ENCODE results near the gene FSTL4. TPM values are rescaled to one million over a fixed set of nuclear protein-coding genes. Genes with fewer than 3 reads are reported as not detected.

Gene FSTL4
- total and polyA plus RNA-seq, 2 of the 4 experiments (the other 2 are of a cell fraction), result 0.18 TPM; not detected in 1

DNA sequence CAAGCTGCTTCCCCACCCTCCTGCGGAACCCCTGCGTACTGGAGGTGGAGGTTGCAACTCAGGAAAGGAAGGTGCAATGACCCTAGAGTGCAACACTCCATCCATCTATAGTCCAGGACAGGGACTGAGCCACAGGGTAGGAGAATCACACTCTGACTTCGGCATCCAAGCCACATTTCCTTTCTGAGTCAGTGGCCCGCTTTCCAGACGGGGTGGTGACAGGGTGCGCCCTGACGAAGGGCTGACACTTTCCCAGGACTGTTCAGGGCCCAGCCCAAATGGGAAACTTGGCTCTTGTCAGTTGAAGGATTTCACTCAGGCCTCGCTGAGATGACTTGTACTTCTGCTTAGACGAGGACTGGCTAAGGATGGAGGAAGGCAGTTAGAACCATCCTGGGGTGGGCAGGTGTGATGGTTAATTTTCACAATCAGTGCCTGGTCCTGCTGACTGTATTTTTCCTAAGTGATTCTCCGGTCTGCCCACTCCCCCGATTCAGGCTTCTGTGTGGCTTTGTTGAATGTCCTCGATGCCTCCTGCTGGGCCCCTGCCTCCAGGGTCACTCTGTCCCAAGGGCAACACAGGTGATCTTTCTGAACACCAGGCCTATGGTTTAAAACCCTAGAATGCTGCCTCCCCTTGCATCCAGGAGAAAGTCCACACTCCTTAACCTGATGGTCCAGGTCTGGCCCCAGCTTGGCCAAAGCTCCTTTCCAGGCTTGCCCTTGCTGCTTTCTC lies 228.1 kb downstream of the FSTL4 start:
- 77% methylated on average over 3 of the region's 12 CpGs; no CpG with 5 or more reads in 1 of the 2 experiments for WGBS, 2 experiments (ENCODE audit: extremely low coverage in 2 of 2, insufficient read length in 1 of 2)
- no peaks in the 10 kb centered on the region for H3K79me1 ChIP-seq (ENCODE audit: low read depth in 1 of 2, low read length in 2 of 2)
- H2AK9ac ChIP-seq (replicated peaks; ENCODE audit: low read depth, low read length, poor library complexity), result no peak overlapping the region
- dilution Hi-C loops (cut with HindIII; ENCODE audit: low sequenced_read_pairs, unreplicated experiment) (no loop called here), intact Hi-C loops (cut with micrococcal nuclease) (no loop called here), in situ Hi-C loops (cut with MboI; ENCODE audit: low sequenced_read_pairs) (no loop called here)
- no peak for ATAC-seq (ENCODE audit: low read depth)
- DNase-seq, result no peak
- CTCF ChIA-PET, result no interaction called here
- no peak overlapping the region for H3K4me2 ChIP-seq (ENCODE audit: low read depth, low read length)
- H2AK5ac ChIP-seq (ENCODE audit: low read depth, low read length), result no peak overlapping the region
- H3K56ac ChIP-seq (ENCODE audit: extremely low read depth, insufficient read depth, low read length), result no peak overlapping the region
- H3K4me1 ChIP-seq (ENCODE audit: control insufficient read depth, insufficient read depth, low read length), result no peaks in the 10 kb centered on the region
- no peak overlapping the region for H2BK15ac ChIP-seq (ENCODE audit: low read depth, low read length)
- no peak overlapping the region for H4K5ac ChIP-seq (ENCODE audit: low read depth, low read length)
- H2BK5ac ChIP-seq (ENCODE audit: low read depth, low read length, poor library complexity, severe bottlenecking), result no peak overlapping the region
- H2AFZ ChIP-seq (replicated peaks; ENCODE audit: low read length, poor library complexity), result no peak overlapping the region
- no peak overlapping the region for H2BK20ac ChIP-seq (ENCODE audit: low read depth, low read length)
- peaks cover 11% of the 10 kb centered on the region for H3K27me3 ChIP-seq (ENCODE audit: control insufficient read depth, insufficient read depth, low read length)
- H3K23ac ChIP-seq (ENCODE audit: low read depth, low read length), result no peak overlapping the region
- no peaks in the 10 kb centered on the region for H4K20me1 ChIP-seq (ENCODE audit: insufficient read depth, low read length)
- TF ChIP-seq MAZ (IDR thresholded peaks at IDR 0.05; ENCODE audit: borderline replicate concordance, low read depth, low read length) (no peak), MXI1 (IDR thresholded peaks at IDR 0.05; ENCODE audit: borderline replicate concordance, low read depth, low read length) (no peak), RFX5 (IDR thresholded peaks at IDR 0.05; ENCODE audit: low read depth, low read length) (no peak), CEBPB (IDR thresholded peaks at IDR 0.05; ENCODE audit: low read depth, low read length) (no peak), MAFK (IDR thresholded peaks at IDR 0.05; ENCODE audit: low read depth, low read length) (no peak), FOS (IDR thresholded peaks at IDR 0.05; ENCODE audit: low read depth, low read length) (no peak), RCOR1 (IDR thresholded peaks at IDR 0.05; ENCODE audit: insufficient replicate concordance, low read length) (no peak)
- TF ChIP-seq, protein P1, sequence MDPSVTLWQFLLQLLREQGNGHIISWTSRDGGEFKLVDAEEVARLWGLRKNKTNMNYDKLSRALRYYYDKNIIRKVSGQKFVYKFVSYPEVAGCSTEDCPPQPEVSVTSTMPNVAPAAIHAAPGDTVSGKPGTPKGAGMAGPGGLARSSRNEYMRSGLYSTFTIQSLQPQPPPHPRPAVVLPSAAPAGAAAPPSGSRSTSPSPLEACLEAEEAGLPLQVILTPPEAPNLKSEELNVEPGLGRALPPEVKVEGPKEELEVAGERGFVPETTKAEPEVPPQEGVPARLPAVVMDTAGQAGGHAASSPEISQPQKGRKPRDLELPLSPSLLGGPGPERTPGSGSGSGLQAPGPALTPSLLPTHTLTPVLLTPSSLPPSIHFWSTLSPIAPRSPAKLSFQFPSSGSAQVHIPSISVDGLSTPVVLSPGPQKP (IDR thresholded peaks at IDR 0.05; ENCODE audit: borderline replicate concordance, low read depth, low read length), result no peak
- TF ChIP-seq, protein P2, sequence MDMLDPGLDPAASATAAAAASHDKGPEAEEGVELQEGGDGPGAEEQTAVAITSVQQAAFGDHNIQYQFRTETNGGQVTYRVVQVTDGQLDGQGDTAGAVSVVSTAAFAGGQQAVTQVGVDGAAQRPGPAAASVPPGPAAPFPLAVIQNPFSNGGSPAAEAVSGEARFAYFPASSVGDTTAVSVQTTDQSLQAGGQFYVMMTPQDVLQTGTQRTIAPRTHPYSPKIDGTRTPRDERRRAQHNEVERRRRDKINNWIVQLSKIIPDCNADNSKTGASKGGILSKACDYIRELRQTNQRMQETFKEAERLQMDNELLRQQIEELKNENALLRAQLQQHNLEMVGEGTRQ (IDR thresholded peaks at IDR 0.05; ENCODE audit: low read depth, low read length), result no peak
- no peak overlapping the region for H2BK120ac ChIP-seq (ENCODE audit: low read depth, low read length)
- no peak overlapping the region for H3K4me3 ChIP-seq (ENCODE audit: insufficient read depth, low read depth, low read length)
- no peaks in the 10 kb centered on the region for H3K36me3 ChIP-seq (ENCODE audit: control insufficient read depth, insufficient read depth, low read length)
- no peak overlapping the region for H3K14ac ChIP-seq (replicated peaks; ENCODE audit: low read depth, low read length)
- no TSS peak for BruUV-seq (replicated peaks)
- no peak overlapping the region for H3K4ac ChIP-seq (ENCODE audit: low read depth, low read length)
- no peaks in the 10 kb centered on the region for H3K9me1 ChIP-seq (ENCODE audit: insufficient read depth, low read length)
- H3K9ac ChIP-seq (ENCODE audit: low read depth, low read length), result no peak overlapping the region
- H4K8ac ChIP-seq (ENCODE audit: low read depth in 2 of 2, low read length in 2 of 2), result no peak overlapping the region
- H3K9me3 ChIP-seq (ENCODE audit: control insufficient read depth, insufficient read depth, low read length), result no peaks in the 10 kb centered on the region
- POLR2A ChIA-PET (ENCODE audit: unreplicated experiment), result no interaction called here
- H4K91ac ChIP-seq (ENCODE audit: insufficient read depth, low read depth, low read length), result no peak overlapping the region
- H3K27ac ChIP-seq (ENCODE audit: insufficient read depth, low read length), result no peak overlapping the region
- no peak overlapping the region for H3K18ac ChIP-seq (ENCODE audit: low read depth, low read length)

Data from IMR-90 (cell line).